GM12878 (cell line): ENCODE data around the gene LMX1B. TPM values are rescaled to one million over a fixed set of nuclear protein-coding genes. Genes with fewer than 3 reads are reported as not detected.

Source experiments
- ATAC-seq: fragments of 200-7000 bp; cut with Tn5 transposase; 3 replicates; pipeline ENCODE4 v1.9.1; 2020; ENCODE audit warnings: mild to moderate bottlenecking, moderate library complexity
- BruUV-seq: library from RNA; stranded (reverse); fragments of 400-500 nt; replicated peaks from 2 replicates; lab custom pipeline; 2021; lab: Mats Ljungman, UMichigan
- CTCF ChIA-PET: fragments of 300-600 bp; sonication (Branson Sonifier 250); formaldehyde crosslinking; extraction: SDS; loops from one replicate; lab custom pipeline; 2021; ENCODE audit warnings: inconsistent platforms; lab: Yijun Ruan, JAX
- POLR2A ChIA-PET: fragments of 350-600 bp; formaldehyde crosslinking; extraction: SDS; loops from one replicate; lab custom pipeline; 2021; ENCODE audit warnings: inconsistent platforms; lab: Charles Lee
- RAD21 ChIA-PET: fragments of 300-600 bp; sonication (Branson Sonifier 250); formaldehyde crosslinking; loops from one replicate; lab custom pipeline; 2023; ENCODE audit warnings: antibody characterized with exemption; ENCODE audit not compliant: unreplicated experiment; lab: Charles Lee
- SMC1A ChIA-PET: fragments of 300-600 bp; sonication (Branson Sonifier 250); formaldehyde crosslinking; loops from one replicate; lab custom pipeline; 2023; ENCODE audit not compliant: unreplicated experiment, uncharacterized antibody; lab: Charles Lee
- DNase-seq: peaks from one replicate; pipeline ENCODE4 v3.0.0-alpha.2; 2011; ENCODE audit warnings: low read depth, low spot score
- FAIRE-seq: peaks from 3 replicates; lab custom pipeline; 2011; peaks lifted over from hg19 to GRCh38; lab: Jason Lieb, UNC
- H2AFZ ChIP-seq: 2 replicates; pipeline ENCODE4 v1.6.0; 2011; ENCODE audit warnings: low read depth, low read length, control low read depth; ENCODE audit not compliant: control insufficient read depth
- H3K27ac ChIP-seq: 2 replicates; pipeline ENCODE4 v1.5.1; 2011; ENCODE audit warnings: control low read depth; ENCODE audit not compliant: control insufficient read depth, insufficient read depth
- H3K27me3 ChIP-seq, 2 experiments: replicated peaks in 1 of 2; 2 replicates each; pipeline versions ENCODE4 v1.6.0 to v1.6.1; 2011; ENCODE audit warnings: low read length in 1 of 2; ENCODE audit not compliant: control insufficient read depth in 2 of 2, insufficient read depth in 2 of 2
- H3K36me3 ChIP-seq, 2 experiments: 2 replicates each; pipeline ENCODE4 v1.5.1; 2011; ENCODE audit warnings: low read length in 1 of 2; ENCODE audit not compliant: control insufficient read depth in 2 of 2, insufficient read depth in 2 of 2
- H3K4me1 ChIP-seq: 2 replicates; pipeline ENCODE4 v1.6.1; 2011; ENCODE audit warnings: mild to moderate bottlenecking, low read length, moderate library complexity, mixed read lengths; ENCODE audit not compliant: control insufficient read depth, insufficient read depth
- H3K4me2 ChIP-seq: 2 replicates; pipeline ENCODE4 v1.6.0; 2011; ENCODE audit warnings: control low read depth; ENCODE audit not compliant: control insufficient read depth, insufficient read depth
- H3K4me3 ChIP-seq: fragments of 200-600 bp; sonication (generic); 2 replicates; pipeline ENCODE4 v1.5.1; 2016
- H3K79me2 ChIP-seq: 2 replicates; pipeline ENCODE4 v1.6.0; 2011; ENCODE audit warnings: low read length; ENCODE audit not compliant: control insufficient read depth, insufficient read depth
- H3K9ac ChIP-seq: 2 replicates; pipeline ENCODE4 v1.8.0; 2011; ENCODE audit warnings: low read length, control low read depth, mixed read lengths; ENCODE audit not compliant: control insufficient read depth, insufficient read depth
- H3K9me3 ChIP-seq: replicated peaks from 3 replicates; pipeline ENCODE4 v1.5.1; 2011; ENCODE audit warnings: mild to moderate bottlenecking, low read length; ENCODE audit not compliant: control insufficient read depth, insufficient read depth
- H4K20me1 ChIP-seq: 2 replicates; pipeline ENCODE4 v1.6.0; 2011; ENCODE audit not compliant: control insufficient read depth, insufficient read depth
- ATF3 ChIP-seq: IDR thresholded peaks from 2 replicates; pipeline ENCODE4 v1.6.1; 2011; ENCODE audit warnings: low read depth, mild to moderate bottlenecking, low read length, moderate library complexity, borderline replicate concordance; ENCODE audit errors: extremely low read depth
- BCL3 ChIP-seq: IDR thresholded peaks from 2 replicates; pipeline ENCODE4 v1.6.1; 2011; ENCODE audit warnings: borderline replicate concordance, low read depth, mild to moderate bottlenecking, moderate library complexity, low read length; ENCODE audit not compliant: insufficient read depth, poor library complexity, severe bottlenecking
- CBX5 ChIP-seq: sonication (generic); IDR thresholded peaks from 2 replicates; pipeline ENCODE4 v1.6.1; 2016; ENCODE audit warnings: low read depth, moderate library complexity, mild to moderate bottlenecking, inconsistent platforms
- CHD4 ChIP-seq: fragments of 200-600 bp; sonication (generic); IDR thresholded peaks from 2 replicates; pipeline ENCODE4 v1.6.1; 2016; ENCODE audit warnings: mild to moderate bottlenecking
- CUX1 ChIP-seq: IDR thresholded peaks from 2 replicates; pipeline ENCODE4 v1.6.1; 2012; ENCODE audit warnings: improper control_type of control experiment, low read depth, low read length; ENCODE audit not compliant: insufficient replicate concordance
- FOS ChIP-seq: IDR thresholded peaks from 3 replicates; pipeline ENCODE4 v1.6.1; 2011; ENCODE audit warnings: borderline replicate concordance; ENCODE audit not compliant: insufficient read length; ENCODE audit errors: extremely low read depth
- HCFC1 ChIP-seq: fragments of 150-350 bp; IDR thresholded peaks from 2 replicates; pipeline ENCODE4 v1.6.1; 2014; ENCODE audit warnings: low read length
- HDAC2 ChIP-seq: fragments of 200-600 bp; sonication (generic); IDR thresholded peaks from 2 replicates; pipeline ENCODE4 v1.6.1; 2017
- JUND ChIP-seq: IDR thresholded peaks from 2 replicates; pipeline ENCODE4 v1.6.1; 2012; ENCODE audit warnings: low read depth, mild to moderate bottlenecking, low read length, improper control_type of control experiment, moderate library complexity
- NKRF ChIP-seq: fragments of 450-650 bp; conservative IDR thresholded peaks from 2 replicates; pipeline ENCODE4 v1.6.1; 2017; ENCODE audit warnings: mild to moderate bottlenecking, moderate library complexity
- NR2F1 ChIP-seq: fragments of 450-650 bp; conservative IDR thresholded peaks from 2 replicates; pipeline ENCODE4 v1.6.1; 2017; ENCODE audit warnings: mild to moderate bottlenecking
- TCF3 ChIP-seq: IDR thresholded peaks from 2 replicates; pipeline ENCODE4 v1.6.1; 2012; ENCODE audit warnings: low read depth, mild to moderate bottlenecking, low read length, borderline replicate concordance; ENCODE audit not compliant: insufficient read depth
- ZNF384 ChIP-seq: IDR thresholded peaks from 2 replicates; pipeline ENCODE4 v1.6.1; 2012; ENCODE audit warnings: low read depth, mild to moderate bottlenecking, low read length, improper control_type of control experiment, borderline replicate concordance
- WGBS: methylation state at CpG from one replicate; pipeline ENCODE4 v1.1.6; 2016; ENCODE audit warnings: low lambda C conversion rate; ENCODE audit not compliant: insufficient replicate concordance, insufficient coverage; ENCODE audit errors: missing lambda C conversion rate; 5-methylcytosine and 5-hydroxymethylcytosine counted together
- in situ Hi-C: fragments of 300-500 bp; cut with MboI; formaldehyde crosslinking; loops from 9 replicates; pipeline ENCODE4 v1.14.3; 2018; ENCODE audit warnings: mixed read lengths
- intact Hi-C: fragments of 100-400 bp; cut with micrococcal nuclease; formaldehyde crosslinking; loops from one replicate; pipeline ENCODE4 v1.14.2; 2022; ENCODE audit not compliant: unreplicated experiment
- polyA plus RNA-seq, 11 experiments: library from polyadenylated mRNA; depleted of rRNA in 4 of 11; unstranded in 6 of 11; stranded (reverse) in 5 of 11; fragments of >200 nt; fragmentation: Nextera tagmentation in 4 of 11; fragmentation: Illumina TruSeq in 1 of 11; extraction: Ambion mirVana in 4 of 11; extraction: Trizol in 1 of 11; gene quantifications; 1 replicate in 1 of 11; 2 replicates in 10 of 11; pipeline versions ENCODE4 v1.2.1 to v1.2.3, GENCODE V29; 2011 to 2016; ENCODE audit warnings: inconsistent platforms in 2 of 11, missing spikeins in 2 of 11, low read depth in 1 of 11
- total RNA-seq, 4 experiments: library from RNA; depleted of rRNA in 3 of 4; stranded (reverse); fragments of >200 nt in 3 of 4; fragmentation: Illumina TruSeq in 1 of 4; extraction: Trizol in 1 of 4; gene quantifications; 2 replicates each; pipeline versions ENCODE4 v1.2.1 to v1.2.3, GENCODE V29; 2013 to 2021

Gene LMX1B
- total and polyA plus RNA-seq, 10 of the 15 experiments (the other 5 are each of a cell fraction or from before 2014, with no cell fraction given): not detected

GRCh38 chr9:126670270-126670669, 56.5 kb downstream of the LMX1B start:
- Histone ChIP-seq H3K27me3 (peaks cover 14% of the 10 kb centered on the region in 2 experiments; a peak in 3 of 4 replicates), H3K36me3 (no peaks in the 10 kb centered on the region), H3K27ac (no peak overlapping the region), H2AFZ (no peak overlapping the region), H3K9me3 (no peaks in the 10 kb centered on the region), H3K9ac (no peak overlapping the region), H4K20me1 (no peaks in the 10 kb centered on the region), H3K4me2 (no peak overlapping the region), H3K79me2 (no peaks in the 10 kb centered on the region), H3K4me1 (no peaks in the 10 kb centered on the region), H3K4me3 (no peak overlapping the region)
- no TSS peak for BruUV-seq
- intact Hi-C loops (no loop called here), in situ Hi-C loops (no loop called here)
- no peak for FAIRE-seq
- ATAC-seq: no peak
- RAD21 ChIA-PET: no interaction called here
- CTCF ChIA-PET: no interaction called here
- POLR2A ChIA-PET: no interaction called here
- DNase-seq: no peak
- TF ChIP-seq NR2F1 (no peak), HCFC1 (no peak), JUND (no peak), CUX1 (no peak), BCL3 (peak; percentile 35), TCF3 (0 out of 2 replicates have a peak, but pooled peaks have one; percentile 13), FOS (no peak), CBX5 (no peak), ZNF384 (no peak), HDAC2 (no peak), NKRF (no peak), CHD4 (no peak), ATF3 (no peak)
- WGBS: 52% methylated on average over 12 of the region's 12 CpGs
- SMC1A ChIA-PET: no interaction called here
